Measurements from ENCODE around the gene PDE4D.
A peak's percentile ranks its signal among the peaks of the same experiment; 100 is the strongest.

The PDE4D gene

DNA sequence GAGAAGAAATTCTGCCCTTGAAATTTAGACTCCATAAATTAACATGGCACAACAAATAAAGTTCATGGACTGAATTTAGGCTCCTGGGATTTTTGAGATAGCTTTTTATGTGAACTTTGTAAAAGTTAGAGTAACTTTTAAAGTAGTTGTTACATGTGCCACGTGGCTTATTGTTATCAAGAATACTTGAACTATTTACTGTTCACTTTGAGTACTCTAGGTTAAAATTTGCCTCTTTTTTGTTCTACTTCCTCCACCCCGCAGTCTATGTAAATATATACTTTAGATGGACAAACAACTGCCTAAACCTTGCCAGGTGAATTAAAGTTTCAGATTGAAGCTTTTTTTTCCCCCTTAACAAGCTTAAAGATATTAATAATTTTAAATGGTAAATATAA is 852.7 kb downstream of the PDE4D start:
- H3K36me3 ChIP-seq (ENCODE audit: control insufficient read depth, insufficient read depth, low read length), result no peaks in the 10 kb centered on the region
- no peak overlapping the region for H3K4me3 ChIP-seq (ENCODE audit: low read length)
- H3K9me3 ChIP-seq (ENCODE audit: control insufficient read depth, low read length), result no peaks in the 10 kb centered on the region
- no peaks in the 10 kb centered on the region for H3K27me3 ChIP-seq (ENCODE audit: control insufficient read depth, insufficient read depth, low read length)
- H3K9ac ChIP-seq (ENCODE audit: low read length), result no peak overlapping the region
- H3K4me1 ChIP-seq (ENCODE audit: control insufficient read depth, insufficient read depth, low read length), result peaks cover 34% of the 10 kb centered on the region

DNA sequence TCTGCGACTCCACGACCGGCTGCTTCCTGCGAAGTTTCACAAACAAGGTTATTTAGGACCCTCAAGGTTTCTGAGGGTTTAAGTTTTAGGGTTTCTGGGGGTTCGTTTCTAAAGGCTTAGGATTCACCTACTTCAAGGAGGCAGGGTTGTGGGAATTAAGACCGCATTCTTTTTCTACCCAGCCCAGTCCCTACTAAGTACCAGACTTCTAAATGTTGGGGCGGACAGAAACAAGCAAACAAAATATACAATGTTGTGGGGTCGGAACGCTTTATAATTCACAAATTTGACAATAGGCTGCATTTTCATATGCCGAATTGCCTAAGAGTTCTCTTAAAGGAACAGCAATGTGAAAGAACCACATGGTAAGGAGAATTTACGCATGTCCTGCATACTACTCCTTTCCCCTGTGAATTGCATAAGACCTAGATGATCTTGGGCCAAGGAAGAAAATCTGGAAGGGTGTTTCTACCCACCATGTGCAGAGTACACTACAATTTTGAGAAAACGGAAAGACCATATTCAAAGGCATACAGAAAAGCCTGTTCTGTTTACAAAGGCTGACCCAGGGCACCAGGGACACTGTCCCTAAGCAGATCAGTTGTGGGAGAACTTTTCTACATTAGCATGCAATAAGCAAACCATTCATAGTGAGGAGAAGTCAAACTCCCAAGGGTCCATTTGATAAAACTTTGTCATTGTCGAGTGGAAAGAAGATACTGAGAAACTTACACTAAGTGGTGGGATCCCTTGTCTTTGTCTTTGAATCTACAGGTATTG is 853.3 kb downstream of the PDE4D start:
- H3K27me3 ChIP-seq (ENCODE audit: control insufficient read depth, insufficient read depth, low read length), result no peaks in the 10 kb centered on the region
- H3K9me3 ChIP-seq (ENCODE audit: control insufficient read depth, low read length), result no peaks in the 10 kb centered on the region
- H3K9ac ChIP-seq (ENCODE audit: low read length), result peak overlapping the region; percentile 54
- peaks cover 35% of the 10 kb centered on the region for H3K4me1 ChIP-seq (ENCODE audit: control insufficient read depth, insufficient read depth, low read length)
- H3K36me3 ChIP-seq (ENCODE audit: control insufficient read depth, insufficient read depth, low read length), result no peaks in the 10 kb centered on the region
- H3K4me3 ChIP-seq (ENCODE audit: low read length), result peak overlapping the region; percentile 56

DNA sequence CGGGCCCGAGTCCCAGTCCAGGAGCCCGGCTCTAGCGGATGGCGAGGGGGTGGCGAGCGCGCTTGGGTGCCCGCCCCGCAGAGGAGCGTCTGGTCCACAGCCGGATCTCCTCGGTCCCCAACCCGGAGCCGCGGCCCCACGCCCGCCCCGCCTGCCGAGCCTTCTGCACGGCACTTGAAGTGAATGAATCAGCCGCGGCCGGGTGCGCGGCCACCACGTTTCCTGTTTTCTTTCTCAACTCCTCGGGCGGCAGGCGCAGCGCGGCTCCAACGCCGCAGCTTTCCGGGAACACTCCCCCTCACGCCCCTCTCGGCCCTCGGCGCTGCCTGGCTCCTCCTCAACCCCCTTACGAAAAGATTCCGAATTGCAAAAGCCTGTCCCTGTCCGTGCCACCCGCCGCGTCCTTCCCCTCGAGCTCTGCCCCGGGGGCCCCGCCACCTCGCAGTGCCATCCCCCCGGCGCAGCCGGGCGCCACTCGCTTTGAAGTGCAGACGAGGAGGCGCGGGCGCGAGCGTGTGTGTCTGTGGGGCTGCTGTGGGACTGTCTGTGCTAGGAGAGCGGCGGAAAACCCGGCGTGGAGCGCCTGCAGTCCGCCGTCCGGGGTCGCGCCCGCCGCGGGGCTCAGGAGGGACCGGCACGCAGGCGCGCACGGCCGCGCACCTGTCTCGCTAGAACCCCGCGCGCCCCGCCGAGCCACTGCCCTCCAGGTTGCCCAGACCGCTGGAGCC is 854.1 kb downstream of the PDE4D start:
- no peaks in the 10 kb centered on the region for H3K9me3 ChIP-seq (ENCODE audit: control insufficient read depth, low read length)
- no peaks in the 10 kb centered on the region for H3K27me3 ChIP-seq (ENCODE audit: control insufficient read depth, insufficient read depth, low read length)
- peaks cover 35% of the 10 kb centered on the region for H3K4me1 ChIP-seq (ENCODE audit: control insufficient read depth, insufficient read depth, low read length)
- H3K9ac ChIP-seq (ENCODE audit: low read length), result peak overlapping the region; percentile 58
- no peaks in the 10 kb centered on the region for H3K36me3 ChIP-seq (ENCODE audit: control insufficient read depth, insufficient read depth, low read length)
- H3K4me3 ChIP-seq (ENCODE audit: low read length), result peak overlapping the region; percentile 56

DNA sequence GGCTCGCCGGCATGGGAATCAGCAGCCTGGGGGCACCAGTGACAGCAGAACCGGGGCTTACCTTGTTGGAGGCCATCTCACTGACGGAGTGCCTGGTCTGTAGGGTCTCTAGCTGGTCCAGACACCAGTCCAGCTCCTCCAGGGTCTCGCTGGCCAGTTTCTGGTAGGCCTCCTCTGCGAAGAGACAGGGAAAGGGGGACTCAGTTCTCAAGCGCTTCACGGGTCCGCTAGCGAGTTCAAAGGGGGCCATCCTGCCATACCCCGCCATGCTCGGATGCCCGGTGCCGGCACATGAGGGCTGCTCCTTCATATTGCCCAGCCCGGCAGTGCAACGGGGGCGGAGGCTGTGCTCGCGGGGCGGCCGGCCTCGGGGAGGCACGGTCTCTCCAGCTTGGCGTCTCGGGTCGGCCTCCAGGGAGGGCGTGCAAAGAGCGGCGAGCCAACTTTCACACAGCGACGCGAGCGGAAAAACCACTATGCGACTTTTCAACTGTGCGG is 854.7 kb downstream of the PDE4D start:
- H3K4me1 ChIP-seq (ENCODE audit: control insufficient read depth, insufficient read depth, low read length), result peaks cover 35% of the 10 kb centered on the region
- H3K9me3 ChIP-seq (ENCODE audit: control insufficient read depth, low read length), result no peaks in the 10 kb centered on the region
- peak overlapping the region; percentile 56 for H3K4me3 ChIP-seq (ENCODE audit: low read length)
- no peaks in the 10 kb centered on the region for H3K27me3 ChIP-seq (ENCODE audit: control insufficient read depth, insufficient read depth, low read length)
- H3K9ac ChIP-seq (ENCODE audit: low read length), result peak overlapping the region; percentile 58
- H3K36me3 ChIP-seq (ENCODE audit: control insufficient read depth, insufficient read depth, low read length), result no peaks in the 10 kb centered on the region

DNA sequence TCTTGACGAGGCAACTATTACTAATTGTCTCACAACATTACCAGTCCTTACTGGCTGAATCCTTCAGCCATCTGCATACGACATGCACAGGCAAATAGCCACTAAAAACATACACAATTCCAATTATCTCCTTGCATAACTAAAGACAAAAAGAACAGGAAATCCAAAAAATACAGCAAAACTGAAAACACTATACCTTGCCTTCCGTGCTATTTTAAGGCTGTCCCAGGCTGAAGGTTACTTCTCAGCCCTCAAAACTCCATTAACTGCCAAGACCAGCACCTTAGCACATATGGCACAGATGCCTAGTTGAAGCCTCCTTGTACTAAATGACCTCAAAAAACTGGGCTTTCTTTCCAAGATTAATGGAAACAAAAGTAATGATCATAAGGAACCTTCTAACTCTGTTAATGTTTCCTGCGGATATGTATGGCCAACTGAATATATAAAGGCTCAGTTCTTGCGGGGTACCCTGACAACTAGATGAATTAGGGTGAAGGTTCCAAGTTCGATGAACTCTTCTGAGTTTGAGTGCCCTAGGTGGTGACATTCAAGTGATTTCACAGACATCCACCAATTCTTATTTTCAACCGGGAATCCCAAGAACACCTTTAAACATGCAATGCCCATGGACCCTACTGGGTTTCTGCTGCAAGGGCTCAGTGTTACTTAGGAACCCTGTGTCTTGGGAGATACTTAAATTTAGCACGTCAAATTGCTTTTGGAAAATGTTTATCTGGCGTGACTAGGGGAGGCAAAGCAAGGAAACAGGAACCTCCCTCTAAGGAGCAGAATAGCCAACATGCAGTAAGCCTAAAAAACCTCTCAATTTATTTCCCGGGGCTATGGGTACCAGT is 855.4 kb downstream of the PDE4D start:
- no peaks in the 10 kb centered on the region for H3K27me3 ChIP-seq (ENCODE audit: control insufficient read depth, insufficient read depth, low read length)
- peaks cover 35% of the 10 kb centered on the region for H3K4me1 ChIP-seq (ENCODE audit: control insufficient read depth, insufficient read depth, low read length)
- H3K4me3 ChIP-seq (ENCODE audit: low read length), result peak overlapping the region; percentile 56
- no peaks in the 10 kb centered on the region for H3K36me3 ChIP-seq (ENCODE audit: control insufficient read depth, insufficient read depth, low read length)
- peak overlapping the region; percentile 58 for H3K9ac ChIP-seq (ENCODE audit: low read length)
- no peaks in the 10 kb centered on the region for H3K9me3 ChIP-seq (ENCODE audit: control insufficient read depth, low read length)

DNA sequence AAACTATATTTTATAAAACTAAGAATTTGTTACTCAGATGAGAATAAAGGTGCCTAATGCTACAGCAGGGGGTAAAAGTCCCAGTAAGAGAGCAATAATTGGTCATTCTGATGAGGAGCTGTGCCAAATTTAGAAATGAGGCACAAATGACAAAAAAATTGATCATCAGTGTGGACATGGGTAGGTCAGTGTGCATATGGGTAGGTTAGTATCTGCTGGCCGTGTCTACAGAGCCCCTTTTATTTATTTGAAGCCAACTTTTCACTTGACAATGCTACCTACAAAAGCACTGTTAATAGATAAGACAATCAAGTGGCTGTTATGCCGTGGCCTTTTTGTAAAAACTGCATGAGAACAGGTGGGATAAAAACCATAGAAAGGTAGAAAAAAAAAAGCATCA is 856.1 kb downstream of the PDE4D start:
- no peaks in the 10 kb centered on the region for H3K36me3 ChIP-seq (ENCODE audit: control insufficient read depth, insufficient read depth, low read length)
- no peaks in the 10 kb centered on the region for H3K9me3 ChIP-seq (ENCODE audit: control insufficient read depth, low read length)
- no peak overlapping the region for H3K4me3 ChIP-seq (ENCODE audit: low read length)
- no peaks in the 10 kb centered on the region for H3K27me3 ChIP-seq (ENCODE audit: control insufficient read depth, insufficient read depth, low read length)
- H3K9ac ChIP-seq (ENCODE audit: low read length), result no peak overlapping the region
- H3K4me1 ChIP-seq (ENCODE audit: control insufficient read depth, insufficient read depth, low read length), result peaks cover 31% of the 10 kb centered on the region

DNA sequence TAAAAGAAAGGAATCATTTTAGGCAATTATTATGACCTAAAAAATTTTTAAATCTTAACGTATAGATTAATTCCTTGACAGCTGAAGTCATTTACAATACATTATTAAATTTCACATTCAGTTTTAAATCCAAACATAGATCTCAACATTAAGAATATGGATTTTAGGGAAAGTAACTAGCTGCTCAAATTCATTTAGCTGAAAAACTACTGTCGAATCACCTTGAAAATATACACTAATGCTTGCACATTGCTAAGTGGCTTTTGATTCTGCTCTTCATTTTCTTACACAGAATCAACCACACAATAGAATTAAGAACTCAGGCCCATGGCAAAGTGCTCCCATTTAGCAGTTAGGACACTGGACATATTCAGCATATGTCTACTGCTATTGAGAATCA is 856.5 kb downstream of the PDE4D start:
- H3K9ac ChIP-seq (ENCODE audit: low read length), result no peak overlapping the region
- no peaks in the 10 kb centered on the region for H3K36me3 ChIP-seq (ENCODE audit: control insufficient read depth, insufficient read depth, low read length)
- no peaks in the 10 kb centered on the region for H3K27me3 ChIP-seq (ENCODE audit: control insufficient read depth, insufficient read depth, low read length)
- H3K9me3 ChIP-seq (ENCODE audit: control insufficient read depth, low read length), result no peaks in the 10 kb centered on the region
- H3K4me3 ChIP-seq (ENCODE audit: low read length), result no peak overlapping the region
- H3K4me1 ChIP-seq (ENCODE audit: control insufficient read depth, insufficient read depth, low read length), result peaks cover 27% of the 10 kb centered on the region

DNA sequence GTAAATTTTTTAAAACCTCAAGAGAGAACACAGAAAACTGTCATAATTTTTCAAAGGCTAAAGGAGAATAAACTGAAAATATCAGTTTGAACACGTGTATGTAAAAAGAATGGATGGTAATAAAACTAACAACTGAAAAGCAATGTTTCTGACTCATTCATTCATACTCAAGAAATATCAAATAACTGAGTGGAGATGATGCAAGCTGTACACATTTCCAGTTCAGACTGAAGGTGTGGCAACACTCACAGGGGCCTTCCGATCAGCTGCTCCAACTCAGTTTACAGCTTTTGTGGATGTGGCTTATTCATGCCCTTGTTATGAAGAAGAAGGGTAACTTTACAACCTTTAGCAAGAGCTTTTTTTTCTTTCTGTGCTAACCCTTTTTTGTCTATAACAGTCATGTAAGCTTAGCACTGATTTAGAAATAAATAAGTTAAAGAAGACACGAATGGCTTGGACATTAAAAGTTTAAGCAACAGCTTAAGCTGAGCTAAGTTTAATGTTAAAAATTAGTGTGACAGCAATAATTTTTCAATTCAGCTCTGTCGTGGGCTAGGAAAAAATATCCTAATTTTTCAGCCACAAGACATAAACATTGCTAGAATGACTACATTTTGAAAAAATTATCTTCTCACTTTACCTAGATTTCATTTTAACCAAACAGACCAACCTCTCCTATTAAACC is 857.1 kb downstream of the PDE4D start:
- Histone ChIP-seq H3K9ac (ENCODE audit: low read length) (no peak overlapping the region), H3K4me3 (ENCODE audit: low read length) (no peak overlapping the region), H3K36me3 (ENCODE audit: control insufficient read depth, insufficient read depth, low read length) (no peaks in the 10 kb centered on the region), H3K4me1 (ENCODE audit: control insufficient read depth, insufficient read depth, low read length) (peaks cover 23% of the 10 kb centered on the region), H3K9me3 (ENCODE audit: control insufficient read depth, low read length) (no peaks in the 10 kb centered on the region), H3K27me3 (ENCODE audit: control insufficient read depth, insufficient read depth, low read length) (no peaks in the 10 kb centered on the region)

DNA sequence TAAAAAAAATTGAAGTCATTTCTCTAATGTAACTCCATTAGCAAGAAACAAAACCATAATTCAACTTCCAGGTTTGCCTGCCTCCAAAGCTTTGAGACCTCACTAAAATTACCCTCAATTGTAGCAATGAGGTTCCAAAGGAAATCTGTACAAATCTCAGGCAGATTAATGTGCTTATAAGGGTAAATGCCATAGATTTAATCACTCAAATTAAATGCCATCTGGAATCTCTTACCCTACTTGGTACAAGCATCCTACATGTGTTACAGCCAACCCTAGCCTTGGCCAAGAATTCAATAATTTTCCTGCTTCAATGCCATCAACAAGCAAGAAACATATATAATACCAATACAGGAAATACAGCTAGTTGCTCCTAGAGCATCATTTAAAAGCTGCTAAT is 857.8 kb downstream of the PDE4D start:
- Histone ChIP-seq H3K9ac (ENCODE audit: low read length) (no peak overlapping the region), H3K9me3 (ENCODE audit: control insufficient read depth, low read length) (no peaks in the 10 kb centered on the region), H3K4me1 (ENCODE audit: control insufficient read depth, insufficient read depth, low read length) (peaks cover 21% of the 10 kb centered on the region), H3K27me3 (ENCODE audit: control insufficient read depth, insufficient read depth, low read length) (no peaks in the 10 kb centered on the region), H3K4me3 (ENCODE audit: low read length) (no peak overlapping the region), H3K36me3 (ENCODE audit: control insufficient read depth, insufficient read depth, low read length) (no peaks in the 10 kb centered on the region)

DNA sequence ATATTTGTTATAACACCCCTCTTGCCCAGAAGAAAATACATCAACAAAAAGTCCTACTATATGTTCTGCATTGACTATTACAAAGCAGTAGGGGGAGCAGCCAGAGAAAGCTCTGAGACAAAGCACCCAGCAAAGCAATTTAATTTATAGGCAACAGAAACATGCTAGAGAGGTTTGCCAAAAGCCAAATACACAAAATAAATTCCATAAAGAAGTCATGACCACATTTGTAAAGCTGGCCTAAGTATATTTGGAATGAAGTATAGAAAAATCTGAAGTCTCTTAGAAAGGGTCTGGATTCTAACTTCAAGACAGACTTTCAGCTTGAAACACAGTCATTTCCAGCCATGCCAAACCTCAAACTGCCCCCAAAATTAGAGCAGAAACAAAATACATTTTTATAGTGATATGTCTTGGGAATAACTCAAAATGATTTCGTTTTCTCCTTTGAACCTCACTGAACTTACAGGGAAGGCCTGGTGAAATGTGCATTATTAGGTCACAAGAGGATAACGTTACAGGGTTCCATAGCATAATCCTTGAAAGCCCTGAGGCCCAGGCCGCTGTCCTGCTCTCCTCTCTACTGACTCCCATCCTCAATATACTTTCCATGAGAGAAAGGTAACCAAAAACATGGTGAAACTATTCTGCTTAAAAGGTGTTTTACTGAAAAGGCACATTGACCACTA is 858.9 kb downstream of the PDE4D start:
- Histone ChIP-seq H3K9ac (ENCODE audit: low read length) (no peak overlapping the region), H3K4me1 (ENCODE audit: control insufficient read depth, insufficient read depth, low read length) (peaks cover 13% of the 10 kb centered on the region)

More for the DNA sequence above, 858.9 kb downstream of the PDE4D start:
- Histone ChIP-seq H3K27me3 (ENCODE audit: control insufficient read depth, insufficient read depth, low read length) (no peaks in the 10 kb centered on the region), H3K4me3 (ENCODE audit: low read length) (no peak overlapping the region), H3K36me3 (ENCODE audit: control insufficient read depth, insufficient read depth, low read length) (no peaks in the 10 kb centered on the region), H3K9me3 (ENCODE audit: control insufficient read depth, low read length) (no peaks in the 10 kb centered on the region)

Data from mucosa of stomach (tissue), 1 donor.